Activated gamma-delta T cell (primary cell): Measurements from ENCODE around the gene SLC25A25.

Source experiments
- DNase-seq: peaks from one replicate; lab custom pipeline; 2025; lab: John Stamatoyannopoulos, UW

SLC25A25 gene

DNA sequence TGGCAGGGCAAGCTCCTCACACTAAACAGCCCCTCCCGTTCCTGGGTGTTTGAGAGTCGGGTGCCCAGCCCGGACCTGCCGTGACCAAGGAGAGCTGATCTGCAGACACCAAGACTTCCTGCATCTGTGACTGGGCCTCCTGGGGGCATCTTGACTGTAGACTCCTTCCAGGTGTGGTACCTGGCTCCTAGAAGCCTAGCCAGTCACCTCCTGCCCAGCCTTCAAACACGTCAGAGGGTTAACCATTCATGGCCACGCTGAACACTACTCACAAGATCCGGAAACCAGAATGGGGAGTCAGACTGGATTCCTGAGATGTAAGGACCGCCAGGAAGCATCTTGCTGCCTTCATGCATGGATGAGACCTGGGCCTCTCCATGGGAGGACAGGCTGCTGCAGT is 77.5 kb downstream of the SLC25A25 start:
- DNase-seq: no peak

DNA sequence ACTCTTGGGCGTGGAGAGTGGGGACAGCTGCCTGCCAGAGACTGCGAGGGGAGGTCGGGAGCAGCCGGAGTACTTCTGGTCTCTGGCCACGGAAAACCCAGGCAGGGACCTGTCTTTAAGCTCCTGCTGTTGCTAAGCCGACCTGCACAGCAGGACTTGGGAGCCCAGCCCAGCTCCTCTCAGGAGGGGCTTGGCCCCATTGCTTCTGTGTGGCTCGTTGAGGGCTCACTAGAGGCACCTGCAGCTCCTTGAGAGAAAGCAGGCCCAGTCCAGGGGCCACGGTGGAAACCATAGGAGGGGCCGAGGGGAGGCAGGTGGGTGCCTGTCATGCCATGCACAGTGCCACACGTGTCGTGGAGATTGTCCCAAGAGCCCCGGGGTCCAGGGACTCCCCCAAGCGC is 77.9 kb downstream of the SLC25A25 start:
- no peak for DNase-seq

- DNase-seq: no peak
These were observed 78.6 kb downstream of the SLC25A25 start for GRCh38 chr9:128146591-128147120.

GRCh38 chr9:128148509-128149000 is 80.5 kb downstream of the SLC25A25 start:
- no peak for DNase-seq

- no peak for DNase-seq
These were observed 81.1 kb downstream of the SLC25A25 start, which contains the start of gene LCN2 for GRCh38 chr9:128149001-128149701. TSS of gene LCN2 (plus strand) at chr9:128149453. CDS start at chr9:128149526, 73 bp downstream.

DNA sequence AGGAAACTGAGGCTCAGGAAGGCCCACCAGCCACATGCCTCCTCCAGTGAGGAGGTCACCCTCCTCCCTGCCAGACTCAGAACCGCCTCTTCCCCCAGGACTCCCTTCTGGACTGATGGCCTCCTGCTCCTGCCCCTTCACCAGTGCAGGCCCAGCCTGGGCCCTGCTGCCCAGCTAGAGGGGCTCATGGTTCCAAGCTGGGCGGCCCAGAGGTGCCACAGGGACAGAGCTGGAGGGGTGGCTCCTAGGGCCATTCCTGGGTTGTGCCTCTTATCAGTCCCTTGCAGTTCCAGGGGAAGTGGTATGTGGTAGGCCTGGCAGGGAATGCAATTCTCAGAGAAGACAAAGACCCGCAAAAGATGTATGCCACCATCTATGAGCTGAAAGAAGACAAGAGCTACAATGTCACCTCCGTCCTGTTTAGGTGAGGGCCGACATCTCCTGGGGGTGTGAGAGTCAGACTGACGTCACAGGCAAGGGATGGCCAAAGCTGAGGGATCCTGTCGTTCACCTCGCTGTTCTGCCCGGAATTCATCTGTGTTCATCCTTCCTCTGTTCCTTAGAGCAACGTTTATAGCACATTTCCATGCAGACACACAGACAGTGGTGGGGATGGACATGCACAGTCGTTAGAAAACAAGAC is 82.0 kb downstream of the SLC25A25 start:
- DNase-seq: no peak

DNA sequence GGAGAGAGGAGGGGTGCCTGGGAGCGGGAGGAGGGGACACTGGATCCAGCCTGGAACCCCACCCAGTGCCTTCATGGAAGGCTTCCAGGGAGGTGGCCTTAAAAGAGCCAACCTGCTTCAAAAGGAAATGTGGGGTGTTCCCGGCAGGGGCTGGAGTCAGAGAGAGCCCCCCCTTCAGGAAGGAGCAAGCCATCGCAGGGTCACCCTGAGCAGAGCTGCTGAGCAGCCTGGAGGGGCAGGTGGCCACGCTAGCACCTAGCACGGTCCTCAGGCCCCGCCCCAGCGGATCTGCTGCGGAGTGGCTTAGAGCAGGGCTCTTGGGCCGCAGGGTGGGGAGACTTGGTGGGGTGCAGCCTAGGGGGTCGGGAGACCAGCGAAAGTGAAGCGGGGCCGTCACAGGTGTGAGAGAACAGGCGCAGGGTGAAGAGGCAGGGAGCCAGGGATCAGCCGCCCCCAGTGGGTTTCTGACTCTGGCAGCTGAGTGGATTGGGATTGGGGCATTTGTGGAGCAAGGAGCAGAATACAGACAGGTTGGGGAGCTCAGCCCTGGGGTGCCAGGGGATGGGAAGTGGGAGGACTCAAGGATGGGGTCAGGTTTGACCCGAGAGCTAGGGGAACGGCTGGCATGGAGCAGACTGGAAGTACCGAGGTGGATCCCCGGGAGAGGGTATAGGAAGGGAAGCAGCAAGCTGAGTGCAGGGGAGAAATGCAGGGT is 82.7 kb downstream of the SLC25A25 start:
- no peak for DNase-seq

- DNase-seq: no peak
These were observed 83.5 kb downstream of the SLC25A25 start for GRCh38 chr9:128151309-128152132.

GRCh38 chr9:128152133-128153059 is 84.4 kb downstream of the SLC25A25 start:
- no peak for DNase-seq

DNA sequence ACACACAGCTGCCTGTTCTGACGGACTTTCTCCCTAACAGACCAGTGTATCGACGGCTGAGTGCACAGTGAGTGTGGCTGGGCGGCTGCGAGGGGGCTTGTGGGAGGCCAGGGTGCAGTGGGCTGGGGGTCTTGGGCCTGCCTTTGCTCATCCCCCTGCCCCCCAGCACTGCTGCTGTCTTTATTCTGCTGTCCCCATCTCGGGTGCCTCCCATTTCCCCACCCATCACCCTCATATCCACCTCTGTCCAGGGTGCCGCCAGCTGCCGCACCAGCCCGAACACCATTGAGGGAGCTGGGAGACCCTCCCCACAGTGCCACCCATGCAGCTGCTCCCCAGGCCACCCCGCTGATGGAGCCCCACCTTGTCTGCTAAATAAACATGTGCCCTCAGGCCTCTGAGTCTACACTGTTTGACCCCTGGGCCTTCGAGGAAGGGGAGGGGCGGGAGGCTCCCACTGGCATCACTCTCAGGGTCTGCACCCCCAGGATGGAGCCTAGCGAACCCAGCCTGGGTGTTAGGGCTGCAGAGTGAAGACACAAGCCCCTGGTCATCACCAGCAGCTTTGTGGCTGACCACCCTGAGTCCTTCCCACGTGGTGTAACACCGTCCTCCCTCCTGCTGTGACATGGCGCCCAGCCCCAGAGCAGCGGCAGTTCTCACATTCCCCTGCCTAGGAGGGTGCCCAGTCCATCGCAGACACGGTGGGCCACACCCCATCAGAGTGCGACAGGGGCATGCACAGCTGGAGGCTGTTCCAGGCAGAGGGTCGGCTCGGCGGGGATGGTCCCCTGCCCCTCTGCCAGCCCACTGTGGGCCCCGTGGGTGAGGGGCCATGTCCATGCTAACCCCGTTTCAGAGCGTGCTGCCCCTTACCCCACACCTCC is 85.3 kb downstream of the SLC25A25 start:
- no peak for DNase-seq

- DNase-seq: no peak
These were observed 86.1 kb downstream of the SLC25A25 start for GRCh38 chr9:128153947-128154695.

DNA sequence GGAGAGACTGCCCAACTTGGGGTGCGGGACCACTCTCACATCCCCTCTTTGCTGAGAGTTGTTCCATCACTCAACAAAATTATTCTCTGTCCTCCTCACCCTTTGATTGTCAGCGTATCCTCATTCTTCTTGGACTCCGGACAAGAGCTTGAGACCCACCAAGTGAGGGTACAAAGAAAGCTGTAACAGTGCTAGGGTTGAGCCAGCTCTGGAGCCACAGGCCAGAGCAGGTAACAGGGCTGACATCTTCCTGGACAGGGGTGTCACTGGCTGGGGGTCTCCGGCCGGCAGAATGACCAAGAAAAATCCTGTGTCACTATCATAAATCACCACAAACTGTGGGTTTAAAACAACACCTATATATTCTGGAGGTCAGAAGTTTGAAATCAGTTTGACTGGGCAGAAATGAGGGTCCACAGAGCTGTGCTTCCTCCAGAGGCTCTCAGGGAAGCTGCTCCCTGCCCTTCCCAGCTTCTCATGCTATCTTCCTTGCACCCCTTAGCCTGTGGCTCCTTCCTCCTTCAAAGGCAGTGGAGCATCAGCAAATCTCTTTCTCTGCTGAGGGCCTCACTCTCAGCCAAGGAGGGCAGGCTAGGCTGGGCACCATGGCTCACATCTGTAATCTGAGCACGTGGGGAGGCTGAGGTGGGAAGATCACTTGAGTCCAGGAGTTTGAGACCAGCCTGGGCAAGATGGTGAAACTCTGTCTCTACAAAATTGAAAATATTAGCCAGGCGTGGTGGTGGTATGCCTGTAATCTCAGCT is 87.9 kb downstream of the SLC25A25 start:
- no peak for DNase-seq
